A673 (cell line): ENCODE measurements around the gene RAB22A. TPM values are rescaled to one million over a fixed set of nuclear protein-coding genes. Genes with fewer than 3 reads are reported as not detected.

Experiments
- BruUV-seq: library from RNA; stranded (reverse); fragments of 400-500 nt; replicated peaks from 2 replicates; lab custom pipeline; 2021; lab: Mats Ljungman, UMichigan
- CTCF ChIA-PET: fragments of 300-600 bp; sonication (Branson Sonifier 250); formaldehyde crosslinking; loops from one replicate; lab custom pipeline; 2022; ENCODE audit warnings: antibody characterized with exemption; lab: Charles Lee
- POLR2A ChIA-PET: fragments of 300-600 bp; sonication (Branson Sonifier 250); formaldehyde crosslinking; loops from one replicate; lab custom pipeline; 2022; ENCODE audit warnings: antibody characterized with exemption; ENCODE audit not compliant: low non-redundant PET; lab: Charles Lee
- DNase-seq: peaks from one replicate; pipeline ENCODE4 v3.0.0-alpha.2; 2015; ENCODE audit warnings: low spot score
- H3K27ac ChIP-seq: fragments of 200-600 bp; sonication (generic); 2 replicates; pipeline ENCODE4 v1.5.1; 2016; ENCODE audit warnings: mixed run types, low read depth, mild to moderate bottlenecking, mixed read lengths, antibody characterized with exemption, low read length; ENCODE audit not compliant: poor library complexity, severe bottlenecking
- H3K27me3 ChIP-seq: fragments of 200-600 bp; sonication (generic); replicated peaks from 2 replicates; pipeline ENCODE4 v1.6.1; 2017; ENCODE audit warnings: mixed run types, low read depth, mild to moderate bottlenecking, mixed read lengths, antibody characterized with exemption, low read length; ENCODE audit not compliant: insufficient read depth, poor library complexity
- H3K36me3 ChIP-seq: fragments of 200-600 bp; sonication (generic); 2 replicates; pipeline ENCODE4 v1.6.1; 2016; ENCODE audit warnings: mixed run types, mild to moderate bottlenecking, mixed read lengths, antibody characterized with exemption, low read length; ENCODE audit not compliant: insufficient read depth, poor library complexity, severe bottlenecking
- H3K4me1 ChIP-seq: fragments of 200-600 bp; sonication (generic); 2 replicates; pipeline ENCODE4 v1.6.1; 2017; ENCODE audit warnings: mixed run types, mild to moderate bottlenecking, mixed read lengths, antibody characterized with exemption, low read length; ENCODE audit not compliant: insufficient read depth, poor library complexity, severe bottlenecking
- H3K4me3 ChIP-seq: fragments of 200-600 bp; sonication (generic); 2 replicates; pipeline ENCODE4 v1.5.1; 2016; ENCODE audit warnings: low read depth, mixed run types, mild to moderate bottlenecking, mixed read lengths, low read length; ENCODE audit not compliant: poor library complexity, severe bottlenecking
- H3K9me3 ChIP-seq: fragments of 200-600 bp; sonication (generic); 2 replicates; pipeline ENCODE4 v1.6.1; 2016; ENCODE audit warnings: mixed run types, low read depth, mild to moderate bottlenecking, mixed read lengths, antibody characterized with exemption, low read length; ENCODE audit not compliant: poor library complexity, severe bottlenecking
- CTCF ChIP-seq: fragments of 300-800, 200-600 bp; sonication (generic); conservative IDR thresholded peaks from 2 replicates; pipeline ENCODE4 v1.5.1; 2017; ENCODE audit warnings: low read depth, mild to moderate bottlenecking, antibody characterized with exemption, low read length, moderate library complexity, mixed read lengths
- EZH2 ChIP-seq: fragments of 200-600 bp; sonication (generic); IDR thresholded peaks from 2 replicates; pipeline ENCODE4 v1.6.1; 2017; ENCODE audit warnings: borderline replicate concordance, low read depth, mild to moderate bottlenecking, mixed read lengths, antibody characterized with exemption, low read length; ENCODE audit not compliant: poor library complexity, severe bottlenecking
- intact Hi-C: fragments of 100-400 bp; cut with micrococcal nuclease; formaldehyde crosslinking; loops from one replicate; pipeline ENCODE4 v1.10.0; 2022; ENCODE audit not compliant: unreplicated experiment
- total RNA-seq: library from RNA; stranded (reverse); gene quantifications from 2 replicates; pipeline ENCODE4 v1.2.3, GENCODE V29; 2021

RAB22A gene
- total RNA-seq, 1 experiment from 2014 or later = 14.6 TPM

GRCh38 chr20:58300321-58300720 lies 9.2 kb upstream of the RAB22A start:
- intact Hi-C loops = no loop called here
- POLR2A ChIA-PET = no interaction called here
- no peaks in the 10 kb centered on the region for H3K36me3 ChIP-seq
- H3K4me1 ChIP-seq = no peaks in the 10 kb centered on the region
- no peak for DNase-seq
- CTCF ChIA-PET = no interaction called here
- BruUV-seq = no TSS peak
- no peak overlapping the region for H3K4me3 ChIP-seq
- no peak overlapping the region for H3K27ac ChIP-seq
- no peak for TF ChIP-seq EZH2
- TF ChIP-seq CTCF = no peak
- no peaks in the 10 kb centered on the region for H3K27me3 ChIP-seq
- H3K9me3 ChIP-seq = no peaks in the 10 kb centered on the region

GRCh38 chr20:58303547-58303946 lies 6.0 kb upstream of the RAB22A start:
- intact Hi-C loops = no loop called here
- no peaks in the 10 kb centered on the region for H3K36me3 ChIP-seq
- ChIA-PET CTCF (no interaction called here), POLR2A (no interaction called here)
- H3K4me1 ChIP-seq = peaks cover 4% of the 10 kb centered on the region
- no peak for DNase-seq
- no peak overlapping the region for H3K27ac ChIP-seq
- no TSS peak for BruUV-seq
- no peaks in the 10 kb centered on the region for H3K27me3 ChIP-seq
- H3K4me3 ChIP-seq = no peak overlapping the region
- no peaks in the 10 kb centered on the region for H3K9me3 ChIP-seq
- TF ChIP-seq CTCF = no peak
- TF ChIP-seq EZH2 = no peak

DNA sequence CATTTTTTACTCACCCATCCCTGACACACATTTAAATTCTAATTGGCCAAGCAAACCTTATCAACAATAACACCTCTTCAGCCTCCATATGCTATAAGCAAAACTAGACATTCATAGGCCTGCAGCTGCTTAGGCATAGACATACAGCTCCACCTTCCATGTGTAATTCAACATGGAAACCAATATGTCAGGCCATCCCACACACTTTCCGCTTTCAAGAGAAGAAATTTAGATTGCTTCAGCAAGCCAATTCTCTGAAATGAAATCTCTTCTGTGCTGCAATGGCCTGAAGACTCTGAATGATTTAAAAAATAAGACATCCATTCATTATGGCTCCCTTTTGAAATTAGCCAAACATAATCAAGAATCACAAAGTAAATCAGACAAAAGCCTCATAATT lies 4.5 kb upstream of the RAB22A start:
- no peak for DNase-seq
- BruUV-seq = no TSS peak
- Histone ChIP-seq H3K27me3 (no peaks in the 10 kb centered on the region), H3K4me1 (peaks cover 5% of the 10 kb centered on the region), H3K27ac (no peak overlapping the region), H3K4me3 (no peak overlapping the region), H3K36me3 (no peaks in the 10 kb centered on the region), H3K9me3 (no peaks in the 10 kb centered on the region)
- intact Hi-C loops = no loop called here
- TF ChIP-seq CTCF = no peak
- TF ChIP-seq EZH2 = no peak
- POLR2A ChIA-PET = no interaction called here
- CTCF ChIA-PET = no interaction called here
